ENCODE data around the gene ZNF211. TPM values are rescaled to one million over a fixed set of nuclear protein-coding genes. Genes with fewer than 3 reads are reported as not detected.

Gene ZNF211
- total RNA-seq, 1 donor from 2014 or later, result 12.6 TPM

DNA sequence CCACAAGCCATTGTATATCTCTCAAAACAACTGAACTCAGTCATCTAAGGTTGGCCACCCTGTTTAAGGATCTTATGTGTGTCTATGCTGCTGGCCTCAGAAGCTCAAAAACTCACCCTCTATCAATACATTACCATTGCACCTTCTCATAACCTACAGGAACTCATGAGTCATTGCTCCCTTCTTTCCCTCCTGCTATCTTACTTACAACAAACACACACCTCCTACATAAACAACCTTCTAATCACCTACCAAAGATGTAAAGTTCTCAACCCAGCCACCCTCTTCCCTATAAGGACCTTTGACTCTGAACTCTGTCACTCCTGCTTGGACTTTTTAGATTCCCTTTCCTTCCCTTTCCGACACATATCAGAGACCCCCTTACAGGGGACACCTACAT, 22.5 kb downstream of the ZNF211 start:
- Mint-ChIP-seq H3K36me3 (ENCODE audit: low read depth) (no peaks in the 10 kb centered on the region), H3K4me3 (ENCODE audit: unreplicated experiment) (no peak overlapping the region), H3K27me3 (ENCODE audit: low read depth) (peaks cover 15% of the 10 kb centered on the region), H3K27ac (ENCODE audit: unreplicated experiment) (no peak overlapping the region), H3K9me3 (ENCODE audit: low read depth) (peaks cover 11% of the 10 kb centered on the region), H3K4me1 (ENCODE audit: low read depth) (no peaks in the 10 kb centered on the region)
- no peak for DNase-seq (ENCODE audit: low spot score)
- no peak for TF ChIP-seq CTCF (IDR thresholded peaks at IDR 0.05)

DNA sequence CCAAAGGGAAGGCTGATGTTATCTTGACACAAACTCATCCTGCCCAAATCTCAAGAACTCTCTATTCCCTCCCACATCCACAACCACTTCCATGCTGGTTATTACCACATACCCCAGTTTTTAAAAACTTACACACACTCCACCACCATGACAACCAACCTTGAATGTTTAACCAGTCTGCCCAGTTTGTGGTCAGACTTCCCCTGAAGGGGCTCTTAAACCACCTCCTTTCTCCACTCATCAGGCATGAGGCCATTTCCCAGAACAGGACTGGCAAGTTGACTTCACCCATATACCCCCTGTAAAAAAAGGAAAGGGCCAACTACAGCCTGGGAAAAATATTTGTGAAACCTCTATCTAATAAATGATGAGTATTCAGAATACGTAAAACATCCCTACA, 23.4 kb downstream of the ZNF211 start:
- Mint-ChIP-seq H3K36me3 (ENCODE audit: low read depth) (no peaks in the 10 kb centered on the region), H3K4me3 (ENCODE audit: unreplicated experiment) (no peak overlapping the region), H3K27ac (ENCODE audit: unreplicated experiment) (no peak overlapping the region), H3K4me1 (ENCODE audit: low read depth) (no peaks in the 10 kb centered on the region), H3K9me3 (ENCODE audit: low read depth) (peaks cover 11% of the 10 kb centered on the region), H3K27me3 (ENCODE audit: low read depth) (peaks cover 22% of the 10 kb centered on the region)
- DNase-seq (ENCODE audit: low spot score), result no peak
- no peak for TF ChIP-seq CTCF (IDR thresholded peaks at IDR 0.05)

GRCh38 chr19:57664269-57665127, 31.5 kb downstream of the ZNF211 start:
- H3K4me1 Mint-ChIP-seq (ENCODE audit: low read depth), result peaks cover 5% of the 10 kb centered on the region
- H3K4me3 Mint-ChIP-seq (ENCODE audit: unreplicated experiment), result peak overlapping the region; percentile 89
- H3K27ac Mint-ChIP-seq (ENCODE audit: unreplicated experiment), result peak overlapping the region; percentile 68
- no peak for TF ChIP-seq CTCF (IDR thresholded peaks at IDR 0.05)
- no peaks in the 10 kb centered on the region for H3K9me3 Mint-ChIP-seq (ENCODE audit: low read depth)
- DNase-seq (ENCODE audit: low spot score), result no peak
- H3K27me3 Mint-ChIP-seq (ENCODE audit: low read depth), result peaks cover 16% of the 10 kb centered on the region
- H3K36me3 Mint-ChIP-seq (ENCODE audit: low read depth), result no peaks in the 10 kb centered on the region

DNA sequence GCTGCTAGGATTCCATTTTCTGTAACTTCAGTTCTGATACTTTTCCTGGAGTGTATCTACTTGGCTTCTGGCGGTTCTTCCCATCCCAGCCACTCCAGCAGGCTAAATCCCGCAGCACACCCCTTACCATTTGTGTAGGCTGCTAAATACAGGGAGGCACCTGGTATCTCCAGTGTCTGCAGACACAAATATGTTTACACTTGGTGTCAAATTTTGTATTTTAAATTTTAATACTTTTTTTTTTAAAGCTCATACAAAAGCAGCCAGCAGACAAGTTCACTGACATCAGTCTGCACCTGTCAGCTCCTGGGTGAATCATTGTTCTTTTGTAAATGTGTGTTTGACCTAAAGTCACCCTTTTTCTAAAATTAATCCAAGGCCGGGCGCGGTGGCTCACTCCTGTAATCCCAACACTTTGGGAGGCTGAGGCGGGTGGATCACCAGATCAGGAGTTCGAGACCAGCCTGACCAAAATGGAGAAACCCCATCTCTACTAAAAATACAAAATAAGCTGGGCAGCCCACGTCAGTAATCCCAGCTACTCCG, 32.4 kb downstream of the ZNF211 start:
- Mint-ChIP-seq H3K4me1 (ENCODE audit: low read depth) (peaks cover 5% of the 10 kb centered on the region), H3K36me3 (ENCODE audit: low read depth) (no peaks in the 10 kb centered on the region), H3K4me3 (ENCODE audit: unreplicated experiment) (peak overlapping the region; percentile 89), H3K27ac (ENCODE audit: unreplicated experiment) (no peak overlapping the region), H3K9me3 (ENCODE audit: low read depth) (no peaks in the 10 kb centered on the region), H3K27me3 (ENCODE audit: low read depth) (peaks cover 9% of the 10 kb centered on the region)
- DNase-seq (ENCODE audit: low spot score), result no peak
- TF ChIP-seq CTCF (IDR thresholded peaks at IDR 0.05), result no peak

DNA sequence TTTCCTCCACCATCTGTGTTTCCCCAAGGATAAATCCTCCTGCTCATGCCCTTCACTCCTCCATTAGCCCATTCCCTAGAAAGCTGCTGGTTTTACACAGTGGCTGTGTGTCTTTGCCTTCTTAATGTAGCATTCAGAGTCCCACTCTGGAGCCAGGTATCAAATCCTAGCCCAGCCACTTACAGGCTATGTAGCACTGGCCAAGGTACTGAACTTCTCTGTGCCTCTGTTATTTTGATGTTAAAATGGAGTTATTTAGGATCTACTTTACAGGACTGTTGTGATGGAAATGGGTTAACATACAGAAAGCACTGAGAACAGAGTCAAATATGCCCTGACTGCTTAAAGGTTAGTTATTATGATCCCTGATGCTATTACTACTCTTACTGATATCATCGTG, 34.3 kb downstream of the ZNF211 start:
- H3K27ac Mint-ChIP-seq (ENCODE audit: unreplicated experiment), result no peak overlapping the region
- no peaks in the 10 kb centered on the region for H3K36me3 Mint-ChIP-seq (ENCODE audit: low read depth)
- H3K4me3 Mint-ChIP-seq (ENCODE audit: unreplicated experiment), result no peak overlapping the region
- peaks cover 5% of the 10 kb centered on the region for H3K4me1 Mint-ChIP-seq (ENCODE audit: low read depth)
- H3K9me3 Mint-ChIP-seq (ENCODE audit: low read depth), result no peaks in the 10 kb centered on the region
- peaks cover 5% of the 10 kb centered on the region for H3K27me3 Mint-ChIP-seq (ENCODE audit: low read depth)
- no peak for DNase-seq (ENCODE audit: low spot score)
- no peak for TF ChIP-seq CTCF (IDR thresholded peaks at IDR 0.05)
